Measurements from ENCODE around the gene GRK5. TPM values are rescaled to one million over a fixed set of nuclear protein-coding genes. Genes with fewer than 3 reads are reported as not detected.

GRK5 gene
- total RNA-seq, 1 experiment from 2014 or later: 58.2 TPM

GRCh38 chr10:119183664-119184412 lies 23.5 kb upstream of the GRK5 start:
- intact Hi-C loops (cut with micrococcal nuclease; ENCODE audit: unreplicated experiment): no loop called here
- POLR2A ChIA-PET (ENCODE audit: low non-redundant PET): no interaction called here
- Histone ChIP-seq H3K36me3 (ENCODE audit: insufficient read depth, low read length, poor library complexity, severe bottlenecking) (no peaks in the 10 kb centered on the region), H3K4me3 (ENCODE audit: low read depth, low read length, poor library complexity, severe bottlenecking) (no peak overlapping the region), H3K27me3 (replicated peaks; ENCODE audit: insufficient read depth, low read depth, low read length, poor library complexity) (no peaks in the 10 kb centered on the region), H3K9me3 (ENCODE audit: low read depth, low read length, poor library complexity, severe bottlenecking) (no peaks in the 10 kb centered on the region), H3K4me1 (ENCODE audit: insufficient read depth, low read length, poor library complexity, severe bottlenecking) (peaks cover 6% of the 10 kb centered on the region), H3K27ac (ENCODE audit: low read depth, low read length, poor library complexity, severe bottlenecking) (no peak overlapping the region)
- CTCF ChIA-PET: interaction anchor here (0.7 to 1.3 kb wide), 2 partner anchors 16 to 87 kb away, joined by 4 to 8 read pairs; no protein-coding TSS in a partner anchor
- no peak for DNase-seq (ENCODE audit: low spot score)
- TF ChIP-seq CTCF (conservative IDR thresholded peaks at IDR 0.05; ENCODE audit: low read depth, low read length): no peak
- TF ChIP-seq EZH2 (IDR thresholded peaks at IDR 0.05; ENCODE audit: borderline replicate concordance, low read depth, low read length, poor library complexity, severe bottlenecking): no peak
- no TSS peak for BruUV-seq (replicated peaks)

GRCh38 chr10:119189811-119190282 lies 17.5 kb upstream of the GRK5 start:
- POLR2A ChIA-PET (ENCODE audit: low non-redundant PET): no interaction called here
- Histone ChIP-seq H3K27ac (ENCODE audit: low read depth, low read length, poor library complexity, severe bottlenecking) (no peak overlapping the region), H3K4me1 (ENCODE audit: insufficient read depth, low read length, poor library complexity, severe bottlenecking) (no peaks in the 10 kb centered on the region), H3K4me3 (ENCODE audit: low read depth, low read length, poor library complexity, severe bottlenecking) (no peak overlapping the region), H3K27me3 (replicated peaks; ENCODE audit: insufficient read depth, low read depth, low read length, poor library complexity) (no peaks in the 10 kb centered on the region), H3K36me3 (ENCODE audit: insufficient read depth, low read length, poor library complexity, severe bottlenecking) (no peaks in the 10 kb centered on the region), H3K9me3 (ENCODE audit: low read depth, low read length, poor library complexity, severe bottlenecking) (no peaks in the 10 kb centered on the region)
- TF ChIP-seq CTCF (conservative IDR thresholded peaks at IDR 0.05; ENCODE audit: low read depth, low read length): no peak
- no peak for TF ChIP-seq EZH2 (IDR thresholded peaks at IDR 0.05; ENCODE audit: borderline replicate concordance, low read depth, low read length, poor library complexity, severe bottlenecking)
- no peak for DNase-seq (ENCODE audit: low spot score)
- CTCF ChIA-PET: no interaction called here
- intact Hi-C loops (cut with micrococcal nuclease; ENCODE audit: unreplicated experiment): no loop called here
- no TSS peak for BruUV-seq (replicated peaks)

GRCh38 chr10:119190353-119190752 lies 17.0 kb upstream of the GRK5 start:
- Histone ChIP-seq H3K27ac (ENCODE audit: low read depth, low read length, poor library complexity, severe bottlenecking) (no peak overlapping the region), H3K4me1 (ENCODE audit: insufficient read depth, low read length, poor library complexity, severe bottlenecking) (no peaks in the 10 kb centered on the region), H3K36me3 (ENCODE audit: insufficient read depth, low read length, poor library complexity, severe bottlenecking) (no peaks in the 10 kb centered on the region), H3K4me3 (ENCODE audit: low read depth, low read length, poor library complexity, severe bottlenecking) (no peak overlapping the region), H3K9me3 (ENCODE audit: low read depth, low read length, poor library complexity, severe bottlenecking) (no peaks in the 10 kb centered on the region), H3K27me3 (replicated peaks; ENCODE audit: insufficient read depth, low read depth, low read length, poor library complexity) (no peaks in the 10 kb centered on the region)
- ChIA-PET POLR2A (ENCODE audit: low non-redundant PET) (no interaction called here), CTCF (no interaction called here)
- DNase-seq (ENCODE audit: low spot score): no peak
- BruUV-seq (replicated peaks): no TSS peak
- intact Hi-C loops (cut with micrococcal nuclease; ENCODE audit: unreplicated experiment): no loop called here
- TF ChIP-seq EZH2 (IDR thresholded peaks at IDR 0.05; ENCODE audit: borderline replicate concordance, low read depth, low read length, poor library complexity, severe bottlenecking) (no peak), CTCF (conservative IDR thresholded peaks at IDR 0.05; ENCODE audit: low read depth, low read length) (no peak)
